Measurements from ENCODE around the gene CRLF1.

Gene CRLF1

DNA sequence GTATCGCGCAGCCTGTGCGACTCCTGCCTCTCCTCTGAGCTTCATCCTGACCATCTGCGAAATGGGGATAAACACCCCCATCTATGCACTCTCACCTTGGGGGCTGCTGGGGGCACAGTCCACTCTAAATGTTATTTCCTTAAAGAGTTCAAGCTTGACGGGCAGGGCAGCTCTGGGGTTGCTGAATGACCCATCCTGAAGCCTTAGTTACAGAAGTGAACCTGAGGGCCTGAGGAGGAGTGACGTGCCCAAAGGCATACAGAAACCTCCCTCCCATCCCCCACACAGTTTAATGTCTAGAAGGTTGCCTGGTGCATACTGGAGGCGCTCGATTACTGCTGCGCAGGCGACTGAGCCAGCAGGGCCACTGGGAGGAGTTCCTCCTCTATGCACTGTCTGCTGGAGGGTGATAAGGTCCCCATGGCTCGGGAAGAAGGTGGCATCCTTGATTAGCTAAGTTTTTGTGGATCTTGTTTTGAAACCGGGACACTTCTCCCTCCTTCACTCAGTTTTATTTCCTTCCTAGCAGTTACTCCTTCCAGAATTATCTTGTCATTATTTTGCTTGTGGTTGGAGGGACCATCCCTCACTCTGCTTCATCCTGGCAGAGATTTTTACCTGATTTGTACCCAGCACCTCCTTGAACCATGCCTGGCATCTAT lies 62.7 kb downstream of the CRLF1 start:
- DNase-seq: peak; percentile 80 to 82
